Measurements from ENCODE around the gene PCDHA6.

DNA sequence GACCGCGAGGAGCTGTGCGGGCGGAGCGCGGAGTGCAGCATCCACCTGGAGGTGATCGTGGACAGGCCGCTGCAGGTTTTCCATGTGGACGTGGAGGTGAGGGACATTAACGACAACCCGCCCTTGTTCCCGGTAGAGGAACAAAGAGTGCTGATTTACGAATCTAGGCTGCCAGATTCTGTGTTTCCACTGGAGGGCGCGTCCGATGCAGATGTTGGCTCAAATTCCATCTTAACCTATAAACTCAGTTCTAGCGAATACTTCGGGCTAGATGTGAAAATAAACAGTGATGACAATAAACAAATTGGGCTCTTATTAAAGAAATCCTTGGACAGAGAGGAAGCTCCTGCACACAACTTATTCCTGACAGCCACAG, 590 bp downstream of the PCDHA6 start:
- TF ChIP-seq, protein P1, sequence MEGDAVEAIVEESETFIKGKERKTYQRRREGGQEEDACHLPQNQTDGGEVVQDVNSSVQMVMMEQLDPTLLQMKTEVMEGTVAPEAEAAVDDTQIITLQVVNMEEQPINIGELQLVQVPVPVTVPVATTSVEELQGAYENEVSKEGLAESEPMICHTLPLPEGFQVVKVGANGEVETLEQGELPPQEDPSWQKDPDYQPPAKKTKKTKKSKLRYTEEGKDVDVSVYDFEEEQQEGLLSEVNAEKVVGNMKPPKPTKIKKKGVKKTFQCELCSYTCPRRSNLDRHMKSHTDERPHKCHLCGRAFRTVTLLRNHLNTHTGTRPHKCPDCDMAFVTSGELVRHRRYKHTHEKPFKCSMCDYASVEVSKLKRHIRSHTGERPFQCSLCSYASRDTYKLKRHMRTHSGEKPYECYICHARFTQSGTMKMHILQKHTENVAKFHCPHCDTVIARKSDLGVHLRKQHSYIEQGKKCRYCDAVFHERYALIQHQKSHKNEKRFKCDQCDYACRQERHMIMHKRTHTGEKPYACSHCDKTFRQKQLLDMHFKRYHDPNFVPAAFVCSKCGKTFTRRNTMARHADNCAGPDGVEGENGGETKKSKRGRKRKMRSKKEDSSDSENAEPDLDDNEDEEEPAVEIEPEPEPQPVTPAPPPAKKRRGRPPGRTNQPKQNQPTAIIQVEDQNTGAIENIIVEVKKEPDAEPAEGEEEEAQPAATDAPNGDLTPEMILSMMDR (conservative IDR thresholded peaks at IDR 0.05), result no peak
- no peak for TF ChIP-seq EZH2 (IDR thresholded peaks at IDR 0.05; ENCODE audit: low read depth)
